HTR-8/SVneo (cell line): Measurements from ENCODE around the gene TRUB2.

Experiments used
- DNase-seq: peaks from one replicate; pipeline ENCODE4 v3.0.0; 2011; ENCODE audit warnings: low spot score, mixed read lengths; ENCODE audit not compliant: insufficient read length
- FAIRE-seq: peaks from 2 replicates; lab custom pipeline; 2011; peaks lifted over from hg19 to GRCh38; lab: Jason Lieb, UNC

The TRUB2 gene

GRCh38 chr9:128275198-128276007 is 46.8 kb downstream of the TRUB2 start, which contains the start of gene GOLGA2:
TSS of gene GOLGA2 (minus strand) at chr9:128276007. CDS start at chr9:128275976, 31 bp downstream.
- FAIRE-seq (no peak), DNase-seq (peak; percentile 44)

GRCh38 chr9:128274245-128274644 is 48.0 kb downstream of the TRUB2 start:
- FAIRE-seq (no peak), DNase-seq (no peak)

DNA sequence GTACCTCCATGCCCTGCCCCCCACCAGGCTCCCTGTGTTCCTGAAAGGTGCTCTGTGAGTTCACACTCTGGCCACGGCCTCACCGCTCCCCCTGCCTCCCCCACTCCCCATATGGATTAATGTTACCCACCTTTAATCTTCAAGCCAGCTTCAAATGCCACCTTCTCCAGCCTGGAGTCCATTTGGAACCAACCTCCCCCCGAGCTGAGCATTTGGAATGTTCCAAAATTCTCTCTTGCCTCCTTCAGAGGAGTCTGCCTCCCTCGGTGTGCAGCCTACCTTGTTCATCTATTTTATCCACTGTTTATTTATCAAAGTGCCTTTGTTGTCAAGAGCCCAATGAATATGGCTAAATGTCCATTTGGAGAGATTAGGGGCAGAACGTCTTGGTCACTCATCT is 50.7 kb downstream of the TRUB2 start:
- FAIRE-seq = no peak
- no peak for DNase-seq

DNA sequence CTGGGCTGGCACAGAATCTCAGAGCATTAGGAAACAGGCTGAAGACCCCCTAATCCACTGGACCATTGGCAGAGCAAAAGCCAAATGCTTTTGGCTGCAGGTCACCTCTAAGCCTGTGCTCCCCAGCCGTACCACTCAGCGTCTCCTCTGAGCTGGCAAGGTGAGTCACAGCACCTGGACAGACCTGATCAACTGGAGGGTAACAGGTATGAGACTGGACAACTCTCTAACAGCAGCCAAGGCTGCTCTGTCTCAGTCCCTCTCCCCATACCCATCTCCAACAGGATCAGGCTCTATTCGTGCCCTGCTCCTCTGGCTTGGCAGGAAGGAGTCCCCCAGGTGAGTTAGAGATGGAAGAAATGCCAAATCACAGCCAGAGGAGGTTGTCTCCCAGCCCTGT is 51.1 kb downstream of the TRUB2 start:
- DNase-seq (no peak), FAIRE-seq (no peak)

- no peak for FAIRE-seq
- DNase-seq = no peak
These were observed 55.2 kb downstream of the TRUB2 start for GRCh38 chr9:128266868-128267590.

DNA sequence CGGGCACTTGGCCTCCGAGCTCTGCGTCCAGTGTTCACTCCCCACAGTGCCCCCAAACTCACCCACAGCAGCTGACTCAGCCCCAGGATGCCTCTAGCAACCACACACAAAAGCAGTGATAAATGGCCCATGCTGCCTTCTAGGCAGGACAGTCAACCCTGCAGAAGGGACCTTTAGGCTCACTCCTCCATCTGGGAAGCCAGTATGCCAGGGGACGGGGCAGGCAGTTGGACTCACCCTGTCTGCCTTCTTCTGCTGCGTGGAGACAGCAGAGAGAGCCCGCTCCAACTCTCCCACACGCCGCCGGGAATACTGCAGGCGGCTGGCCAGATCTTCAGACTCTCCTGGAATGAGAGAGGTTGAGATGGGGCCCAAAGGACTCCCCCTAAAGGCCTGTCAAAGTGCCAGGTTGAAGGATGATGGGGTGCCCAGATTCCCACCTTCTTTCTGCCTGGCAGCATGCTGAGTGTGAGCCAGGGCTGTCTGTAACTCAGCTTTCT is 56.8 kb downstream of the TRUB2 start:
- FAIRE-seq = no peak
- DNase-seq = no peak

- FAIRE-seq (no peak), DNase-seq (no peak)
These were observed 59.6 kb downstream of the TRUB2 start for GRCh38 chr9:128262687-128263086.

DNA sequence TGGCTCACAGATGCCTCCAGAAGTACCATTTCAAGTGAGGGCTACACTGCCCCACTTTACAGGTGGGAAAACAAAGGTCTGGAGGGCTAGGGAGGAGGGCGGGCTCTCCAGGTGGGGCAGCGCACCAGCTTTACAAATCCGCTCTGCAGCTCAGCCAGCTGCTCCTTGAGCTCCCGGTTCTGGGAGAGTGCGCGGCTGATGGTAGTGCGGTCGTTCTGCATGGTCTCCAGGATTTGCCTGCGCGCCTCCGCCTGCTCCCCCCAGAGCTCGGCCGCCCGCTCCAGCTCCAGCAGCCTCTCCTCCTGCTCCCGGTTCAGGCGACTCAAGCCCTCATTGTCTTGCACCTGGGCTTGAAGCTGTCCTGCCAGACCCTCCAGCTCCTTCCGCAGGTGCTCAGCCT is 61.9 kb downstream of the TRUB2 start:
- FAIRE-seq (no peak), DNase-seq (no peak)

DNA sequence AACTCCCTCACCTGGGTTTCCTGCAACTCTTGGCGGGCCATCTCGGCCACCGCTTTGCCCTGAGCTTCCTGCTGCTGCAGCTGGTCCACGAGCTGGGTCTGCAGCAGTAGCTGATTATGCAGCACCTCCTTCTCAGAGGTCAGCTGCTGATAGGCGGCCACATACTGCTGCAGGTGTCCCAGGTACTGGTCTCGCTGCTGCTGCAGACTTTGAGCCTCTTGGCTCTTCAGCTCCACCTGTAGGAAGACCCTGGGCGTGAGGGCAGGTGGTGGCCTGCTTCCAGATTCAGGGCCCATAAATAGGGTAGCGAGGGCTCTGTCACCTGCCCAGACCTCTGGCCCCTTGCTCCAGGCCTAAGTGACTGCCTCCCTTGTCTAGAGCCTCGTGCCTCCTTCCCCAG is 63.1 kb downstream of the TRUB2 start:
- DNase-seq = no peak
- no peak for FAIRE-seq

DNA sequence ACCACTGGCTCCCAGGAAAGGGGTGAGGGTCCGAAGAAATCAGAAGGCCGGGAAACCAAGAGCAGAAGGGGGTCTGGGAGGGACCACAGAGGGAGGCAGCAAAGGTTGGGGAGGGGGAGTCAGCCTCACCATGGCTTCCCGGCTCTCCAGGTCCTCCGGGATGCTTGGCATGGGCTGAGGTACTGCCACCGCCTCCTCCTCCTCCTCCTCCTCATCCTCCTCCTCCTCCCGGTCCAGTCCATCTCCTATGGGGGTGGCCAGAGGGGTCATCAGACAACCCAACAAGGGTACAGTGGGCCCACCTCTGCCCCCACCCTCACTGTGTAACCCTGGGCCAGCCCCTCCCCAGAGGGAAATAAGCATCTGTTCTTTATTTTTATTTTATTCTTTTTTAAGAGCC is 63.9 kb downstream of the TRUB2 start:
- no peak for FAIRE-seq
- DNase-seq = no peak

DNA sequence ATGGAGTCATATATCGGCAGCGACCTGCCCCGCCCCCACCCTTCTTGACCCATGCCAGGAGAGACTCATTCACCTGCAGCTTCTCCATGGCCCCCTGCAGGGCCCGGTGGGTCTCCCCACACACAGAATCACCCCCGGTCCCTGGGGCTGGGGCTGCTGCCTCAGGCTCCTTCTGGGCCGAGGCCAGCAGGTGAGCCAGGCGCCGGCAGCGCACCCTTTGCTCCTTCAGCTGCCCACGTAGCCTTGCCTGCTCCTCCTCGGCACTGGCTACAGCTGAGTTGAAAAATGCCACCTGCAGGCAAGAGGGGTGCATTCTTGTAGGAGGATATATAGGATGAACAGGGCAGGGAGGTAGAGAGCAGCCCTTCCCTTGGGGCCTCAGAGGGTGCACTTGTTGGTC is 64.3 kb downstream of the TRUB2 start:
- DNase-seq (no peak), FAIRE-seq (no peak)

GRCh38 chr9:128257086-128257825 is 65.0 kb downstream of the TRUB2 start:
- DNase-seq = no peak
- no peak for FAIRE-seq
